HL-60 (cell line): ENCODE measurements around the gene CNTNAP2.

Experiments
- DNase-seq, 2 experiments: peaks; one replicate each; pipeline ENCODE4 v3.0.0-alpha.2; 2010 to 2020; ENCODE audit warnings: low read depth in 1 of 2, low spot score in 1 of 2
- H3K27ac ChIP-seq: fragments of 250-450 bp; sonication (Bioruptor Pico); replicated peaks from 2 replicates; pipeline ENCODE4 v1.5.1; 2020; ENCODE audit warnings: mild to moderate bottlenecking, moderate library complexity
- H3K27me3 ChIP-seq: fragments of 250-450 bp; sonication (Bioruptor Pico); 2 replicates; pipeline ENCODE4 v1.5.1; 2021; ENCODE audit warnings: mild to moderate bottlenecking, moderate library complexity; ENCODE audit not compliant: insufficient read depth, poor library complexity, severe bottlenecking
- H3K4me3 ChIP-seq: replicated peaks from 2 replicates; pipeline ENCODE4 v1.5.1; 2011; ENCODE audit warnings: mild to moderate bottlenecking, control low read depth, low read length; ENCODE audit not compliant: insufficient read depth
- GABPA ChIP-seq: IDR thresholded peaks from 2 replicates; pipeline ENCODE4 v1.6.1; 2012; ENCODE audit warnings: low read depth
- POLR2AphosphoS5 ChIP-seq: IDR thresholded peaks from 2 replicates; pipeline ENCODE4 v1.6.1; 2012; ENCODE audit warnings: low read depth
- SPI1 ChIP-seq: IDR thresholded peaks from 2 replicates; pipeline ENCODE4 v1.6.1; 2012; ENCODE audit warnings: low read depth, mild to moderate bottlenecking, borderline replicate concordance
- TF ChIP-seq, protein P1 (sequence below): IDR thresholded peaks from 2 replicates; pipeline ENCODE4 v1.6.1; 2012; ENCODE audit warnings: low read depth; ENCODE audit not compliant: insufficient replicate concordance
- TF ChIP-seq, protein P2 (sequence below): IDR thresholded peaks from one replicate; pipeline ENCODE4 v1.5.1; 2011; ENCODE audit warnings: low read length, control low read depth, inconsistent platforms; ENCODE audit not compliant: insufficient read depth

Gene CNTNAP2

GRCh38 chr7:147079083-147079482 is 962.5 kb downstream of the CNTNAP2 start:
- Histone ChIP-seq H3K4me3 (no peak overlapping the region), H3K27ac (no peak overlapping the region), H3K27me3 (no peaks in the 10 kb centered on the region)
- TF ChIP-seq, protein P1, sequence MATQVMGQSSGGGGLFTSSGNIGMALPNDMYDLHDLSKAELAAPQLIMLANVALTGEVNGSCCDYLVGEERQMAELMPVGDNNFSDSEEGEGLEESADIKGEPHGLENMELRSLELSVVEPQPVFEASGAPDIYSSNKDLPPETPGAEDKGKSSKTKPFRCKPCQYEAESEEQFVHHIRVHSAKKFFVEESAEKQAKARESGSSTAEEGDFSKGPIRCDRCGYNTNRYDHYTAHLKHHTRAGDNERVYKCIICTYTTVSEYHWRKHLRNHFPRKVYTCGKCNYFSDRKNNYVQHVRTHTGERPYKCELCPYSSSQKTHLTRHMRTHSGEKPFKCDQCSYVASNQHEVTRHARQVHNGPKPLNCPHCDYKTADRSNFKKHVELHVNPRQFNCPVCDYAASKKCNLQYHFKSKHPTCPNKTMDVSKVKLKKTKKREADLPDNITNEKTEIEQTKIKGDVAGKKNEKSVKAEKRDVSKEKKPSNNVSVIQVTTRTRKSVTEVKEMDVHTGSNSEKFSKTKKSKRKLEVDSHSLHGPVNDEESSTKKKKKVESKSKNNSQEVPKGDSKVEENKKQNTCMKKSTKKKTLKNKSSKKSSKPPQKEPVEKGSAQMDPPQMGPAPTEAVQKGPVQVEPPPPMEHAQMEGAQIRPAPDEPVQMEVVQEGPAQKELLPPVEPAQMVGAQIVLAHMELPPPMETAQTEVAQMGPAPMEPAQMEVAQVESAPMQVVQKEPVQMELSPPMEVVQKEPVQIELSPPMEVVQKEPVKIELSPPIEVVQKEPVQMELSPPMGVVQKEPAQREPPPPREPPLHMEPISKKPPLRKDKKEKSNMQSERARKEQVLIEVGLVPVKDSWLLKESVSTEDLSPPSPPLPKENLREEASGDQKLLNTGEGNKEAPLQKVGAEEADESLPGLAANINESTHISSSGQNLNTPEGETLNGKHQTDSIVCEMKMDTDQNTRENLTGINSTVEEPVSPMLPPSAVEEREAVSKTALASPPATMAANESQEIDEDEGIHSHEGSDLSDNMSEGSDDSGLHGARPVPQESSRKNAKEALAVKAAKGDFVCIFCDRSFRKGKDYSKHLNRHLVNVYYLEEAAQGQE = no peak
- TF ChIP-seq, protein P2, sequence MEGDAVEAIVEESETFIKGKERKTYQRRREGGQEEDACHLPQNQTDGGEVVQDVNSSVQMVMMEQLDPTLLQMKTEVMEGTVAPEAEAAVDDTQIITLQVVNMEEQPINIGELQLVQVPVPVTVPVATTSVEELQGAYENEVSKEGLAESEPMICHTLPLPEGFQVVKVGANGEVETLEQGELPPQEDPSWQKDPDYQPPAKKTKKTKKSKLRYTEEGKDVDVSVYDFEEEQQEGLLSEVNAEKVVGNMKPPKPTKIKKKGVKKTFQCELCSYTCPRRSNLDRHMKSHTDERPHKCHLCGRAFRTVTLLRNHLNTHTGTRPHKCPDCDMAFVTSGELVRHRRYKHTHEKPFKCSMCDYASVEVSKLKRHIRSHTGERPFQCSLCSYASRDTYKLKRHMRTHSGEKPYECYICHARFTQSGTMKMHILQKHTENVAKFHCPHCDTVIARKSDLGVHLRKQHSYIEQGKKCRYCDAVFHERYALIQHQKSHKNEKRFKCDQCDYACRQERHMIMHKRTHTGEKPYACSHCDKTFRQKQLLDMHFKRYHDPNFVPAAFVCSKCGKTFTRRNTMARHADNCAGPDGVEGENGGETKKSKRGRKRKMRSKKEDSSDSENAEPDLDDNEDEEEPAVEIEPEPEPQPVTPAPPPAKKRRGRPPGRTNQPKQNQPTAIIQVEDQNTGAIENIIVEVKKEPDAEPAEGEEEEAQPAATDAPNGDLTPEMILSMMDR = no peak
- no peak for TF ChIP-seq POLR2AphosphoS5
- TF ChIP-seq GABPA = no peak
- TF ChIP-seq SPI1 = no peak
- DNase-seq = no peak

- H3K27me3 ChIP-seq = no peaks in the 10 kb centered on the region
- DNase-seq = no peak
- TF ChIP-seq, protein P1 = no peak
- TF ChIP-seq, protein P2 = no peak
- no peak for TF ChIP-seq SPI1
- TF ChIP-seq POLR2AphosphoS5 = no peak
- TF ChIP-seq GABPA = no peak
Observed at GRCh38 chr7:147079921-147080420, 963.4 kb downstream of the CNTNAP2 start.

GRCh38 chr7:147081117-147081516 is 964.5 kb downstream of the CNTNAP2 start:
- Histone ChIP-seq H3K4me3 (no peak overlapping the region), H3K27me3 (no peaks in the 10 kb centered on the region), H3K27ac (no peak overlapping the region)
- no peak for TF ChIP-seq SPI1
- no peak for TF ChIP-seq POLR2AphosphoS5
- TF ChIP-seq, protein P2 = no peak
- TF ChIP-seq GABPA = no peak
- TF ChIP-seq, protein P1 = no peak
- DNase-seq = no peak

More at GRCh38 chr7:147079921-147080420, 963.4 kb downstream of the CNTNAP2 start:
- H3K4me3 ChIP-seq = no peak overlapping the region
- H3K27ac ChIP-seq = no peak overlapping the region
